GM04504 (cell line): Measurements from ENCODE around the gene EFEMP1.
A peak's percentile ranks its signal among the peaks of the same experiment; 100 is the strongest.
"Not testable (repeated sequence)": the region's sequence is repeated elsewhere in the genome, so short reads cannot be mapped to it uniquely, and the experiment has no call there.

Experiments
- DNase-seq: peaks from one replicate; pipeline ENCODE4 v3.0.0-alpha.2; 2012; ENCODE audit warnings: low read depth

EFEMP1 gene

GRCh38 chr2:55865096-55865835 lies 58.3 kb downstream of the EFEMP1 start:
- no peak for DNase-seq

DNA sequence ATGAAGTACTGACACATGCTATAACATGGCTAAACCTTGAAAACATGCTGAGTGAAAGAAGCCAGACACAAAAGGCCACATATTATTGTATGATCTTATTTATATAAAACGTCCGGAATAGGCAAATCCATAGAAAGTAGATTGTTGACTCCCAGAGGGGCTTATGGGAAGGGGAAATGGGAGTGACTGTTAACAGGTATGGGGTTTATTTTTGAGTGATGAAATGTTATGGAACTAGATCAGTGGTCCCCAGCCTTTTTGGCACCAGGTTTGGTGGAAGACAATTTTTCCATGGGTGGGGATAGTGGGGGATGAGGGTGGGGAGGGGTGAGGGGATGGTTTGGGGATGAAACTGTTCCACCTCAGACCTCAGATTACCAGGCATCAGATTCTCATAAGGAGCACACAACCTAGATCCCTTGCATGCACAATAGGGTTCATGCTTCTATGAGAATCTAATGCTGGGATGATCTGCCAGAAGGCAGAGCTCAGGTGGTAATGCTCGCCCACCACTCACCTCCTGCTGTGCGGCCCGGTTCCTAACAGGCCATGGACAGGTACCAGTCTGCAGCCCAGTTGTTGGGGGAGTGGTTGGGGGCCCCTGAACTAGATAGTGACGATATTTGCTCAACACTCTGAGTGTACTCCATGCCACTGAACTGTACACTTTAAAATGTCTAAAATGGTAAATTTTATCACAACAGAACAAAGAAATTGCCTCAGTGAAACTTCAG lies 59.1 kb downstream of the EFEMP1 start:
- DNase-seq = no peak

DNA sequence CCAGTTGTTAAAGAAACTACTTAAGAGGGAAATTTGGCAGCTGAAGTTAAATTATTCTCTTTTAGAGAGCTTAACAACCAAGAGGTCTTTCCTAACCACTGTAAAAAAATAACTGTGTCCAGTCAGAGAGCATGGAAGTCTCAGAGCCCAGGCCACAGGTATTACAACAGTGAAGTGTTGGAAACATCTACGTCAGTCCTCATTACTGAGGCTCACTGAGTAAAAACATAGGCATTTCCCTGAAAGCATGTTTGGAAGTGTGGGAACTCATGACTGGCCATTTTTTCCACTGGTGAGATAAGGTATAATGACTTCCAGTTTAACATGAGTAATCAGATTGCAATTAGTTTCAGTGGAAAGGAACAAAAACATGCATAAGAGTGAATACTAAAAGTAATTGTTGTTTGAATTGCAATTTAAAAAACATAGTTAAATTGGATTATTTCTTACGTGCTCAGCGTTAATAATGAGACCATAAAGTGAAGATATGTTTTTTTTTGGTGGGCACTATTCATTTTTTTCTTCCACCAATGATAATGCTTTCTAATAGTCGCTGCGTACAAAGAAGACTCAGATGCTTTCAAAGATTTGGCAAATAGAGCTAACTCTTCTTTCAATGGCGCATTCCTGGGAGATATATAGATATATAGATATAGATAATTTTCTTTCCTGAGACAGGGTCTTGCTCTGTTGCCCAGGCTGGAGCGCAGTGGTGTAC lies 60.8 kb downstream of the EFEMP1 start:
- peak; percentile 100 for DNase-seq

GRCh38 chr2:55862246-55862645 lies 61.3 kb downstream of the EFEMP1 start:
- DNase-seq = peak; percentile 88

- no peak for DNase-seq
These were observed 61.8 kb downstream of the EFEMP1 start for GRCh38 chr2:55861733-55862132.

DNA sequence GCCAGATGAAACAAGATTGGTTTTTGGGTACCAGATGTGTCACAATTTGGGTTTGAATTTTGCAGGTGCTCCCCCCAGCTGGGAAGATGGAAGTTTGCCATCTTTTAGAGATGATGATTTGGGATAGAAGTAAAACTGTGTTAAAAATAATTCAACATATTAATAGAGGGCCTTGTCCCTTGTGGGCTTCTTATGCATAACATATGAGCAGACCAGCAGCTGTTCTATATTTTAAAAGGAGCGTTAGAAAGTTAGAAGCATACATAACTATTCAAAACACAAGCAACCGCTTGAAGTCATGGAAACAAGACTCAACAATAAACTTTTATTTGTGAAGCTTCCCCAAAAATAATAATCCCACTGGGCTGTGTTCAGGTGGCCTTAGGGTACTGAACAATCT lies 62.8 kb downstream of the EFEMP1 start:
- no peak for DNase-seq

DNA sequence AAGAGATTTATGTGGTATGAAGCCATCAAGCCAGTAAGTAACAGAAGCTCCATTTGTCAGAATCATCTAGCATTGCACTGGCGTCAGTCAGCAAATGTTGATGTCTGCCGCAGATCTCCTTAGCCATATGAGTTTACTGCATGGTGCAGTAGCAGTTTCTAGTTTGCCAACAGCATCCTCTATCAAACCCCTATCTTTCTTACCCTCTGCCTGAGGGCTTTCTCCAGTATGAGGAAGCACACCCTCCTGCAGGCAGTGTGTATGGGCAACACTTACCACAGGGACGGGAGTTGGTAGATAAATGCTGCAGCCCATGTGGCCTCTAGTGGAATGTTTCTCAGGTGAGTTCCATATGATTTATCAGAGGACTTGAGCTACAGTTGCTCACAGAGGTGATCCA lies 63.7 kb downstream of the EFEMP1 start:
- DNase-seq = no peak

- DNase-seq = no peak
These were observed 65.8 kb downstream of the EFEMP1 start for GRCh38 chr2:55857766-55858165.

GRCh38 chr2:55856936-55857335 lies 66.6 kb downstream of the EFEMP1 start:
- no peak for DNase-seq

- DNase-seq = no peak
These were observed 75.5 kb downstream of the EFEMP1 start for GRCh38 chr2:55848096-55848495.

- no peak for DNase-seq
These were observed 77.2 kb downstream of the EFEMP1 start for GRCh38 chr2:55846426-55846825.

DNA sequence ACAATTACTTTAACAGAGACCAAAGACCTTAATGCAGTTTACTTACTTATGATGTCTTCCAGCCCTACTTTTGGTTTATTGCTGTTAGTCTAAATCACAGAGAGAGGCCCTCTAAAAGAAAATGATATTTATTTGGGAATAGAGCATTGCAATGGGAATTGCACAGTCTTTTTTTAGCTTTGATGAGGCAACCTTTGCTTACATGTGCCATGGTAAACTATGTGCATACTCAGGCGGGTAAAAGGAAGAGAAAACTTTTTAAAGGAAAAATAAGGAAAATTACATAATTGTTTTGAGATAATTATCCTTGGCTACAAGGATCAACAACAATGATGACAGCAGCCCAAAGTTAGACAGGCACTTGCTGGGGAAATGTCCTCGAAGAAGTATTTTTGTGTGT lies 78.6 kb downstream of the EFEMP1 start:
- no peak for DNase-seq

- DNase-seq = no peak
These were observed 79.6 kb downstream of the EFEMP1 start for GRCh38 chr2:55843994-55844345.

- peak; percentile 99 for DNase-seq
These were observed 80.2 kb downstream of the EFEMP1 start for GRCh38 chr2:55843096-55843993.

DNA sequence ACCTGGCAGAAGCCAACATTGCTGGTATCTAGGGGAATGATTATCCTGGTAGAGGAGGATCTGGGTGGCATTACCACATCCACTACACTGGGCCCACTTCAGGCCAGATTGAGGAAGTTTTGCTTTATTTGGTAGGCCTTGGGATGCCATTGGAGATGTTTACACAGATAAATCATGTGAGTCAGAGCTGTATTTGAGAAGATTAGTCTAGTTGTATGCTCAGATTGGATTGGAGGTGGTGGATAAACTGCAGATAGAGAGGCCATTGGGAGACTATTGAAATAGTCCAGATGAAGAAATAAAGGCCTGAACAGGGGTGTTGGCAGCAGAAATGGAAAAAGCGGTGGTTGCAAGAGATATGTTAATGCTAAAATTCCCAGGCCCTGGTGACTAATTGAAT lies 81.5 kb downstream of the EFEMP1 start:
- no peak for DNase-seq

DNA sequence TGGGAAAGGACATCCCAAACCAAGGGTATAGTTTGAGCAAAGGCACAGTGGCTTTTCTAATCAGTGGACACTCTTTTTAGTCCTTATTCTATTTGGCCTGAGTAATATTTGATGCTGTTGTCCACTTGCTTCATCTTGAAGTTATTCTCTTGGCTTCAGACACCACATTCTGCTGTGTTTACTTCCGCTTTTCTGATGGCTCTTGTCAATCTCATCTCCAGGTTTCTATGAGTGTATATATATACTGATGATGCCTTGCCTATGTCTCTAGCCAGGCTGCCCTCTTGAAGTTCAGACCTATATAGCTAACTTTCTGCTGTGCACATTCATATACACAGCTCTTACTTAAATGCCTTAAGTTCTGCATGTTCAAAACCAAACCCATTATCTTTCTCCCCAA lies 83.1 kb downstream of the EFEMP1 start:
- DNase-seq = no peak

GRCh38 chr2:55839182-55839819 lies 84.3 kb downstream of the EFEMP1 start:
- no peak for DNase-seq

- no peak for DNase-seq
These were observed 84.9 kb downstream of the EFEMP1 start for GRCh38 chr2:55838653-55839052.

DNA sequence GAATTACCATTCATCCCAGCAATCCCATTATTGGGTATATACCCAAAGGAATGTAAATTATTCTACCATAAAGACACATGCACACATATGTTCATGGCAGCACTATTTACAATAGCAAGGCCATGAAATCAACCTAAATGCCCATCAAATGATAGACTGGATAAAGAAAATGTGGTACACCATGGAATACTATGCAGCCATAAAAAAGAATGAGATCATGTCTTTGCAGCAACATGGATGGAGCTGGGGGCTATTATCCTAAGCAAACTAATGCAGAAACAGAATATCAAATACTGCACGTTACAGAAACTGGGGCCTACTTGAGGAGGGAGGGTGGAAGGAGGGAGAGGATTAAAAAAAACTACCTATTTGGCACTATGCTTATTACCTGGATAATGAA lies 85.5 kb downstream of the EFEMP1 start:
- DNase-seq = not testable (repeated sequence)

DNA sequence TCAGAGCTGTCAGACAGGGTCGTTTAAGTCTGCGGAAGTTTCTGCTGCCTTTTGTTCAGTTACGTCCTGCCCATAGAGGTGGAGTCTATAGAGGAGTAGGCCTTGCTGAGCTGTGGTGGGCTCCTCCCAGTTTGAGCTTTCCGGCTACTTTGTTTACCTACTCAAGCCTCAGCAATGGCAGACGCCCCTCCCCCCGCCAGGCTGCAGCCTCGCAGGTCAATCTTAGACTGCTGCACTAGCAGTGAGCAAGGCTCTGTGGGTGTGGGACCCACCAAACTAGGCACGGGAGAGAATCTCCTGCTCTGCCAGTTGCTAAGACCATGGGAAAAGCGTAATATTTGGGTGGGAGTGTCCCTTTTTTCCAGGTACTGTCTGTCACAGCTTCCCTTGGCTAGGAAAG lies 86.5 kb downstream of the EFEMP1 start:
- no peak for DNase-seq

GRCh38 chr2:55831671-55832410 lies 91.7 kb downstream of the EFEMP1 start:
- not testable (repeated sequence) for DNase-seq
